Astrocyte of the spinal cord (primary cell): ENCODE data around the gene KLHL8.

Source experiments
- DNase-seq: peaks from one replicate; pipeline ENCODE4 v3.0.0; 2011; ENCODE audit warnings: low read depth, low spot score
- H3K4me3 ChIP-seq: 2 replicates; pipeline ENCODE4 v1.5.1; 2011; ENCODE audit warnings: low read depth, mild to moderate bottlenecking, low read length, moderate library complexity
- in situ Hi-C: cut with HindIII; loops from 2 replicates; pipeline ENCODE4 v1.10.0; 2017; ENCODE audit warnings: low sequenced_read_pairs
- TF ChIP-seq, protein P1 (sequence below): IDR thresholded peaks from 2 replicates; pipeline ENCODE4 v1.5.1; 2012; ENCODE audit warnings: low read depth, mild to moderate bottlenecking, low read length, inconsistent platforms

KLHL8 gene

DNA sequence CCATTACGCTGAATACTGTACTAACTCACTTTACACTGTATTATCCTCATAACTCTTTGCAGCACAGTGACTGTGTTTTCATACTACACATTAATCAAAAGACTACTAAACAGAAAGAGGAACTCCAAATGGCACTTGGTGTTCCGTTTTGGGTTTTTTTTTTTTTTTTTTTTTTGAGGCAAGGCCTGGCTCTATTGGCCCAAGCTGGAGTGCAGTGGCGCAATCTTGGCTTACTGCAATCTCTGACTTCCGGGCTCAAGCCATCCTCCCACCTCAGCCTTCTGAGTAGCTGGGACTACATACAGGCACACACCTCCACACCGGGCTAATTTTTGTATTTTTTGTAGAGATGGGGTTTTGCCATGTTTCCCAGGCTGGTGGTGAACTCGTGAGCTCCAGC lies 10.7 kb downstream of the KLHL8 start:
- TF ChIP-seq, protein P1, sequence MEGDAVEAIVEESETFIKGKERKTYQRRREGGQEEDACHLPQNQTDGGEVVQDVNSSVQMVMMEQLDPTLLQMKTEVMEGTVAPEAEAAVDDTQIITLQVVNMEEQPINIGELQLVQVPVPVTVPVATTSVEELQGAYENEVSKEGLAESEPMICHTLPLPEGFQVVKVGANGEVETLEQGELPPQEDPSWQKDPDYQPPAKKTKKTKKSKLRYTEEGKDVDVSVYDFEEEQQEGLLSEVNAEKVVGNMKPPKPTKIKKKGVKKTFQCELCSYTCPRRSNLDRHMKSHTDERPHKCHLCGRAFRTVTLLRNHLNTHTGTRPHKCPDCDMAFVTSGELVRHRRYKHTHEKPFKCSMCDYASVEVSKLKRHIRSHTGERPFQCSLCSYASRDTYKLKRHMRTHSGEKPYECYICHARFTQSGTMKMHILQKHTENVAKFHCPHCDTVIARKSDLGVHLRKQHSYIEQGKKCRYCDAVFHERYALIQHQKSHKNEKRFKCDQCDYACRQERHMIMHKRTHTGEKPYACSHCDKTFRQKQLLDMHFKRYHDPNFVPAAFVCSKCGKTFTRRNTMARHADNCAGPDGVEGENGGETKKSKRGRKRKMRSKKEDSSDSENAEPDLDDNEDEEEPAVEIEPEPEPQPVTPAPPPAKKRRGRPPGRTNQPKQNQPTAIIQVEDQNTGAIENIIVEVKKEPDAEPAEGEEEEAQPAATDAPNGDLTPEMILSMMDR = no peak
- in situ Hi-C loops = no loop called here
- no peak for DNase-seq
- H3K4me3 ChIP-seq = no peak overlapping the region

DNA sequence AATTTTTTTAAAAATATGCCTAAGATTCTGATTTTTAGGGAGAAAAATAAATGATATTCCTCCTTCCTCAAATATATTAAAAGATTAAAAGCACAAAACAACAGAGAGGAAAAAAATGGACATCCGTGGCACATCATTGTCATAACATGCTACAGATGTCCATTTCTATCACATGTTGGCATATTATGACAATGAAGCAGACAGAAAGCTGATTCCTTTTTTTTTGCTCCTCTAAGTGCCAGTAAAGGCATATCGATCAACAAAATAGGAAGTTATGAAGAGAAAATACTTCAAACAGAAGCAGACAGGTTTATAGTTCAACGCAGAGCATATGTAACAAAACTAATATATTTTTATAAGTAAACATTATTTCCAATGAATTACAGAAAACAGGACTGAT lies 11.2 kb downstream of the KLHL8 start:
- DNase-seq = no peak
- TF ChIP-seq, protein P1 = no peak
- in situ Hi-C loops = no loop called here
- H3K4me3 ChIP-seq = no peak overlapping the region

GRCh38 chr4:87204559-87204958 lies 15.9 kb downstream of the KLHL8 start:
- in situ Hi-C loops = no loop called here
- H3K4me3 ChIP-seq = no peak overlapping the region
- TF ChIP-seq, protein P1 = no peak
- DNase-seq = no peak

DNA sequence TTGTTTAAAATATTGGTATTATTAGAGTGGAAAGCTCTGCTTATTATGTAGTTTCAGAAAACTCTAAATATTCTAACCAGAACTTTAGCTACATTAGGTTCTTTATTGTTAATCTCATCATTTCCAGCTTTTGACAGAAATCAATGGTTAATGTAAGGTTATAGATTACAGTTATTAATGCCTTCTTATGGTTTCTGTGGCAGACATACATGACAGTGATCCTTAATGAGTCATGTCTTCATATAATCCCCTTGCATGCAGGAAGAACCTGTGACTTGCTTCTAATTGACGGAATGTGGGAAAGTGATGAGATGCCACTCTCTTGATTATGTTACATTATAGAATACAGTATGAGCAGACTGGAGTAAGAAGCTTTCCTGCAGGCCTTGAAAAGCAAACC lies 23.5 kb downstream of the KLHL8 start:
- no peak overlapping the region for H3K4me3 ChIP-seq
- TF ChIP-seq, protein P1 = no peak
- in situ Hi-C loops = no loop called here
- no peak for DNase-seq

GRCh38 chr4:87196146-87196545 lies 24.3 kb downstream of the KLHL8 start:
- H3K4me3 ChIP-seq = no peak overlapping the region
- TF ChIP-seq, protein P1 = no peak
- DNase-seq = no peak
- in situ Hi-C loops = no loop called here

DNA sequence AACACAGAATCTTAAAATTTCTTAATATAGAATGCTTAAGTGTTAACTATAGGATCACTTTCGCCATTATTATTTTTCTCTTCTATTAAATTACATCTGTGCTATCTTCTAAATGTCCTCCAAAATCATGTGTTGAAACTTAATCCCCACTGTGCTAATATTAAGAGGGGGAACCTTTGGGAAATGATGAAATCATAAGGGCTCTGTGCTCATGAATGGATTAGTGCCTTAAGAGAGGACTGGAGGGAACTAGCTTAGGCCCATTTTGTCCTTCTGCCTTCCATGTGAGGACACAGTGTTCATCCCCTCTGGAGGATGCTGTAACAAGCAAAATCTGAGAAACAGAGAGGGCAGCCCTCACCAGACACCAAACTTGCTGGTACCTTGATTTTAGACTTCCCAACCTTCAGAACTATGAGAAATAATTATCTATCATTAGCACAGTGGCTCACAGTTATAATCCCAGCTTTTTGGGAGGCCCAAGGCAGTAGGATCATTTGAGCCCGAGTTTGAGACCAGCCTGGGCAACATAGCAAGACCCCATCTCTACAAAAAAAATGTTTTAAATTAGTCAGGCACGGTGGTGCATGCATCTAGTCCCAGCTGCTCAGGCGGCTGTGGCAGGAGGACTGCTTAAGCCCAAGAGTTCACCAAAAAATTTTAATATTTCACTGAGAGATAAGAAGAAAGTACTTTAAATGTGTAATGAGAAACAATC lies 26.3 kb downstream of the KLHL8 start:
- DNase-seq = no peak
- H3K4me3 ChIP-seq = no peak overlapping the region
- in situ Hi-C loops = no loop called here
- TF ChIP-seq, protein P1 = no peak
